ENCODE measurements around the gene TACC2. TPM values are rescaled to one million over a fixed set of nuclear protein-coding genes. Genes with fewer than 3 reads are reported as not detected.

Gene TACC2
- total RNA-seq, 2 experiments from 2014 or later = not detected

DNA sequence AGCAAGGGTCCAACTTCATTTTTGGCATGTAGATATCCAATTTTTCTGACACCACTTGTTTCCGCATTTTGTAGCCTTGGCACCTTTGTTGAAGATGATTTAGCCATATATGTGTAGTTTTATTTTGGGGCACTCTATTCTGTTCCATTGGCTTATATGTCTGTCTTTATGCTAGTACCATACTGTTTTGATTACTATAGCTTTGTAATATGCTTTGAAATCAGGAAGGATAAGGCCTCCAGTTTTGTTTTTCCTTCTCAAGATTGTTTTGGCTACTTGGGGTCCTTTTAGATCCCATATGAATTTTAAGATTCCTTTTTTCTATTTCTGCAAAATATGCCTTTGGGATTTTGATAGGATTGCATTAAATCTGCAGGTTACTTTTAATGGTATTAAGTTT, 272.6 kb downstream of the TACC2 start:
- ChIA-PET POLR2A (interaction anchor here (0.6 kb wide), 1 partner anchor 162 kb away, joined by 3 read pairs; no protein-coding TSS in a partner anchor), CTCF (ENCODE audit: unreplicated experiment) (no interaction called here)
- Histone ChIP-seq H3K36me3 (ENCODE audit: insufficient read depth, low read length) (no peaks in the 10 kb centered on the region), H4K20me1 (ENCODE audit: insufficient read depth, low read length) (no peaks in the 10 kb centered on the region), H3K27ac (ENCODE audit: low read depth, low read length, poor library complexity, severe bottlenecking) (no peak overlapping the region), H3K9me2 (ENCODE audit: insufficient read depth, low read length) (no peaks in the 10 kb centered on the region), H3K79me2 (ENCODE audit: insufficient read depth, low read depth, low read length) (no peaks in the 10 kb centered on the region), H3K9me3 (ENCODE audit: low read length) (no peaks in the 10 kb centered on the region; the same call in 1 of the 2 replicates), H3K4me2 (ENCODE audit: low read length) (no peak overlapping the region), H2AFZ (ENCODE audit: low read length) (no peak overlapping the region), H3K4me1 (ENCODE audit: insufficient read depth, low read length, poor library complexity, severe bottlenecking) (no peaks in the 10 kb centered on the region), H3K4me3 (ENCODE audit: low read depth, low read length, poor library complexity, severe bottlenecking) (no peak overlapping the region)
- DNase-seq (ENCODE audit: low spot score) = no peak
- BruUV-seq (replicated peaks) = no TSS peak
- intact Hi-C loops (cut with micrococcal nuclease; ENCODE audit: unreplicated experiment) = loop anchor here (10.0 kb wide), 1 partner anchor 443 kb away; no protein-coding TSS in a partner anchor
- TF ChIP-seq EZH2phosphoT487 (IDR thresholded peaks at IDR 0.05; ENCODE audit: borderline replicate concordance, low read depth, low read length) = no peak
- TF ChIP-seq, protein P1, sequence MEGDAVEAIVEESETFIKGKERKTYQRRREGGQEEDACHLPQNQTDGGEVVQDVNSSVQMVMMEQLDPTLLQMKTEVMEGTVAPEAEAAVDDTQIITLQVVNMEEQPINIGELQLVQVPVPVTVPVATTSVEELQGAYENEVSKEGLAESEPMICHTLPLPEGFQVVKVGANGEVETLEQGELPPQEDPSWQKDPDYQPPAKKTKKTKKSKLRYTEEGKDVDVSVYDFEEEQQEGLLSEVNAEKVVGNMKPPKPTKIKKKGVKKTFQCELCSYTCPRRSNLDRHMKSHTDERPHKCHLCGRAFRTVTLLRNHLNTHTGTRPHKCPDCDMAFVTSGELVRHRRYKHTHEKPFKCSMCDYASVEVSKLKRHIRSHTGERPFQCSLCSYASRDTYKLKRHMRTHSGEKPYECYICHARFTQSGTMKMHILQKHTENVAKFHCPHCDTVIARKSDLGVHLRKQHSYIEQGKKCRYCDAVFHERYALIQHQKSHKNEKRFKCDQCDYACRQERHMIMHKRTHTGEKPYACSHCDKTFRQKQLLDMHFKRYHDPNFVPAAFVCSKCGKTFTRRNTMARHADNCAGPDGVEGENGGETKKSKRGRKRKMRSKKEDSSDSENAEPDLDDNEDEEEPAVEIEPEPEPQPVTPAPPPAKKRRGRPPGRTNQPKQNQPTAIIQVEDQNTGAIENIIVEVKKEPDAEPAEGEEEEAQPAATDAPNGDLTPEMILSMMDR (conservative IDR thresholded peaks at IDR 0.05; ENCODE audit: low read length) = no peak

DNA sequence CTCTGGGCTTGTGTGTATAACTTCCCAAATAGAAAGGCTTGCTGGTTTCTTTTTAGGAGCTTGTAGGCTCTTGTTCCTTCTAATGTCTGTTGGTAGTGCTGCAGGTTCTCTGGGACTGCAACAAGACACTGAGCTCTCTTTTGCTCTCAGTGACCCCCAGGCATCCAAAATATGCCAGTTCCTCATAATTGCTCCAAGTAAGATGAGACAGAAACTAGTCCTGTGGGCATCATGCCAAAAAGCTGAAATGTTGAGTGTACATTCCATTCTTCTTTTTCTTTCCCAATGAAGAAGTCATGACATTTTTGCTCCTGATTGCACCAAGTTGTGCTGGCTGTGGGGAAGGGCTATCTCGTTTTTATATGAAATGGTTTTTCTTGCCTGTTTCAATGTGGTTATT, 275.0 kb downstream of the TACC2 start:
- H3K79me2 ChIP-seq (ENCODE audit: insufficient read depth, low read depth, low read length) = no peaks in the 10 kb centered on the region

GRCh38 chr10:122264436-122264835, 275.5 kb downstream of the TACC2 start:
- Histone ChIP-seq H4K20me1 (ENCODE audit: insufficient read depth, low read length) (no peaks in the 10 kb centered on the region), H2AFZ (ENCODE audit: low read length) (no peak overlapping the region), H3K4me2 (ENCODE audit: low read length) (no peak overlapping the region), H3K9me2 (ENCODE audit: insufficient read depth, low read length) (no peaks in the 10 kb centered on the region), H3K4me1 (ENCODE audit: insufficient read depth, low read length, poor library complexity, severe bottlenecking) (no peaks in the 10 kb centered on the region), H3K27ac (ENCODE audit: low read depth, low read length, poor library complexity, severe bottlenecking) (no peak overlapping the region), H3K36me3 (ENCODE audit: insufficient read depth, low read length) (no peaks in the 10 kb centered on the region), H3K9me3 (ENCODE audit: low read length) (no peaks in the 10 kb centered on the region; the same call in 1 of the 2 replicates), H3K79me2 (ENCODE audit: insufficient read depth, low read depth, low read length) (no peaks in the 10 kb centered on the region), H3K4me3 (ENCODE audit: low read depth, low read length, poor library complexity, severe bottlenecking) (no peak overlapping the region)
- TF ChIP-seq, protein P1 (conservative IDR thresholded peaks at IDR 0.05; ENCODE audit: low read length) = no peak
- no peak for TF ChIP-seq EZH2phosphoT487 (IDR thresholded peaks at IDR 0.05; ENCODE audit: borderline replicate concordance, low read depth, low read length)
- CTCF ChIA-PET (ENCODE audit: unreplicated experiment) = no interaction called here
- BruUV-seq (replicated peaks) = no TSS peak
- no peak for DNase-seq (ENCODE audit: low spot score)
- POLR2A ChIA-PET = no interaction called here
- intact Hi-C loops (cut with micrococcal nuclease; ENCODE audit: unreplicated experiment) = loop anchor here (10.0 kb wide), 1 partner anchor 440 kb away; no protein-coding TSS in a partner anchor

More for the DNA sequence above, 275.0 kb downstream of the TACC2 start:
- CTCF ChIA-PET (ENCODE audit: unreplicated experiment) = no interaction called here
- H2AFZ ChIP-seq (ENCODE audit: low read length) = no peak overlapping the region
- no peak for DNase-seq (ENCODE audit: low spot score)
- H3K9me2 ChIP-seq (ENCODE audit: insufficient read depth, low read length) = no peaks in the 10 kb centered on the region
- POLR2A ChIA-PET = no interaction called here
- intact Hi-C loops (cut with micrococcal nuclease; ENCODE audit: unreplicated experiment) = loop anchor here (10.0 kb wide), 1 partner anchor 441 kb away; no protein-coding TSS in a partner anchor
- H3K36me3 ChIP-seq (ENCODE audit: insufficient read depth, low read length) = no peaks in the 10 kb centered on the region
- H4K20me1 ChIP-seq (ENCODE audit: insufficient read depth, low read length) = no peaks in the 10 kb centered on the region
- no TSS peak for BruUV-seq (replicated peaks)
- no peak overlapping the region for H3K27ac ChIP-seq (ENCODE audit: low read depth, low read length, poor library complexity, severe bottlenecking)
- H3K4me1 ChIP-seq (ENCODE audit: insufficient read depth, low read length, poor library complexity, severe bottlenecking) = no peaks in the 10 kb centered on the region
- no peak overlapping the region for H3K4me2 ChIP-seq (ENCODE audit: low read length)
- no peak for TF ChIP-seq EZH2phosphoT487 (IDR thresholded peaks at IDR 0.05; ENCODE audit: borderline replicate concordance, low read depth, low read length)
- TF ChIP-seq, protein P1 (conservative IDR thresholded peaks at IDR 0.05; ENCODE audit: low read length) = no peak
- no peak overlapping the region for H3K4me3 ChIP-seq (ENCODE audit: low read depth, low read length, poor library complexity, severe bottlenecking)
- no peaks in the 10 kb centered on the region; the same call in 1 of the 2 replicates for H3K9me3 ChIP-seq (ENCODE audit: low read length)

All from OCI-LY7 (cell line).